Caco-2 (cell line): ENCODE data around the gene TBXA2R. TPM values are rescaled to one million over a fixed set of nuclear protein-coding genes. Genes with fewer than 3 reads are reported as not detected.

ENCODE experiments used
- BruUV-seq: library from RNA; stranded (reverse); fragments of 400-500 nt; replicated peaks from 2 replicates; lab custom pipeline; 2021; lab: Mats Ljungman, UMichigan
- CTCF ChIA-PET: fragments of 300-600 bp; sonication (Branson Sonifier 250); formaldehyde crosslinking; loops from one replicate; lab custom pipeline; 2022; ENCODE audit warnings: antibody characterized with exemption; lab: Charles Lee
- POLR2A ChIA-PET: fragments of 300-600 bp; sonication (Branson Sonifier 250); formaldehyde crosslinking; loops from one replicate; lab custom pipeline; 2022; ENCODE audit warnings: antibody characterized with exemption; lab: Charles Lee
- DNase-seq, 2 experiments: peaks; one replicate each; pipeline versions ENCODE4 v3.0.0 to v3.0.0-alpha.2; 2020 to 2022
- H3K27me3 ChIP-seq: replicated peaks from 2 replicates; pipeline ENCODE4 v1.6.0; 2011; ENCODE audit warnings: low read length; ENCODE audit not compliant: control insufficient read depth, insufficient read depth
- H3K36me3 ChIP-seq: 2 replicates; pipeline ENCODE4 v1.5.1; 2011; ENCODE audit warnings: low read length; ENCODE audit not compliant: control insufficient read depth, insufficient read depth
- H3K4me1 ChIP-seq: fragments of 250-450 bp; sonication (Bioruptor Pico); 2 replicates; pipeline ENCODE4 v1.5.1; 2020; ENCODE audit warnings: mild to moderate bottlenecking
- H3K4me3 ChIP-seq: 2 replicates; pipeline ENCODE4 v1.5.1; 2011; ENCODE audit warnings: low read depth, mild to moderate bottlenecking, control low read depth, low read length
- H3K9me3 ChIP-seq: fragments of 250-450 bp; sonication (Bioruptor Pico); 2 replicates; pipeline ENCODE4 v1.5.1; 2020; ENCODE audit warnings: mild to moderate bottlenecking, moderate library complexity
- H3K27ac Mint-ChIP-seq: one replicate; pipeline ENCODE4 v1.8.0; 2022; ENCODE audit warnings: mixed read lengths; ENCODE audit not compliant: unreplicated experiment
- H3K27me3 Mint-ChIP-seq: one replicate; pipeline ENCODE4 v1.8.0; 2022; ENCODE audit warnings: mixed read lengths; ENCODE audit not compliant: insufficient read depth, unreplicated experiment
- H3K36me3 Mint-ChIP-seq: one replicate; pipeline ENCODE4 v1.8.0; 2022; ENCODE audit warnings: mild to moderate bottlenecking, mixed read lengths; ENCODE audit not compliant: insufficient read depth, unreplicated experiment
- H3K4me1 Mint-ChIP-seq: one replicate; pipeline ENCODE4 v1.8.0; 2022; ENCODE audit warnings: low read depth, mixed read lengths; ENCODE audit not compliant: unreplicated experiment
- H3K4me3 Mint-ChIP-seq: one replicate; pipeline ENCODE4 v1.8.0; 2022; ENCODE audit warnings: mild to moderate bottlenecking, moderate library complexity, mixed read lengths; ENCODE audit not compliant: unreplicated experiment
- H3K9me3 Mint-ChIP-seq: one replicate; pipeline ENCODE4 v1.8.0; 2022; ENCODE audit warnings: mixed read lengths; ENCODE audit not compliant: unreplicated experiment
- CTCF ChIP-seq, 2 experiments: fragments of 200-600 bp in 1 of 2; IDR thresholded peaks; 1 replicate in 1 of 2; 2 replicates in 1 of 2; pipeline versions ENCODE4 v1.5.1 to v1.8.0; 2011 to 2022; ENCODE audit warnings: antibody characterized with exemption in 1 of 2, control low read depth in 1 of 2, inconsistent platforms in 1 of 2, low read depth in 1 of 2, low read length in 1 of 2, mild to moderate bottlenecking in 1 of 2, moderate library complexity in 1 of 2; ENCODE audit not compliant: insufficient read depth in 1 of 2, severe bottlenecking in 1 of 2, unreplicated experiment in 1 of 2
- intact Hi-C: fragments of 100-400 bp; cut with micrococcal nuclease; formaldehyde crosslinking; loops from one replicate; pipeline ENCODE4 v1.10.0; 2022; ENCODE audit not compliant: unreplicated experiment
- total RNA-seq: library from RNA; stranded (reverse); gene quantifications from 2 replicates; pipeline ENCODE4 v1.2.3, GENCODE V29; 2022

The TBXA2R gene
- total RNA-seq, 1 experiment from 2014 or later, result 0.11 TPM

GRCh38 chr19:3653865-3654513 is 47.3 kb upstream of the TBXA2R start:
- peak in 1 of 2 experiments; percentile 18 for DNase-seq
- Mint-ChIP-seq H3K27me3 (no peaks in the 10 kb centered on the region), H3K27ac (no peak overlapping the region), H3K36me3 (peaks cover 18% of the 10 kb centered on the region), H3K9me3 (no peaks in the 10 kb centered on the region), H3K4me3 (no peak overlapping the region), H3K4me1 (no peaks in the 10 kb centered on the region)
- no peaks in the 10 kb centered on the region for H3K9me3 ChIP-seq
- no peak for TF ChIP-seq CTCF (IDR thresholded peaks at IDR 0.05; ENCODE audit: insufficient read depth in 1 of 2, low read depth in 1 of 2, low read length in 1 of 2, severe bottlenecking in 1 of 2, unreplicated experiment in 1 of 2)
- H3K36me3 ChIP-seq, result no peaks in the 10 kb centered on the region
- BruUV-seq, result no TSS peak
- no peak overlapping the region for H3K4me3 ChIP-seq
- intact Hi-C loops, result no loop called here
- no peaks in the 10 kb centered on the region for H3K27me3 ChIP-seq
- POLR2A ChIA-PET, result no interaction called here
- CTCF ChIA-PET, result interaction anchor here (0.5 kb wide), 1 partner anchor 200 kb away, joined by 3 read pairs; no protein-coding TSS in a partner anchor
- no peaks in the 10 kb centered on the region for H3K4me1 ChIP-seq

DNA sequence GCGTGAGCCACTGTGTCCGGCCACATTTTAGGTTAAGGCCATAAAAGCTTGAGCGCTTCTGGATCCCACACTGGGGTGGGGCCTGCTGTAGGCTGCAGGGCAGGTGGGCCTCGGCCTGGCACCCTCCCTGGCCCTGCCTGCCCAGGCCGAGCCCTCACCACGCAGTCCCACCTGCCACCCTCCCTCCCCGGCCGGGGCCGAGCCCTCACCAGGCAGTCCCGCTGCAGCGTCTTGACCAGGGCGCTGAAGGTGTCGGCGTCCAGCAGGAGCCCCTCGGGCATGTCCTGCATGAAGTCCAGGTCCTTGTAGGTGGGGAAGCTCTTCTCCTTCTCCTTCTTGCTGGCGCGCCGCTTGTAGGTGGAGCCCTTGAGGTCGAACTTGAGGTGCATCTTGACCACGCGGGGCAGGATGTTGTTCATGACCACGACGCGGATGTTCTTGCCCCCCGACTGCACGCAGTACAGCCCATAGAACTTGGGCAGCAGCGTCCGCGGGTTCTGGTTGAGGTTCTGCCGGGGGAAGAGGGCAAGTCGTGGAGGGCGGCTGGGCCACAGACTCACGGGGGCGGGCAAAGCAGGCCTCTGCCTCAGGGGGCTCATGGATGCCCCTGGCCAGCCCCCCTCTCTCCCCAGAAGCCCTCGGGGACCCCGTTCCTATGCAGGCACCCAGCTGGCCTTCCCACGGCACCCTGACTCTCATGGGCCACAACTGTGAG is 46.6 kb upstream of the TBXA2R start:
- DNase-seq, result no peak
- CTCF ChIA-PET, result interaction anchor here (0.5 kb wide), 1 partner anchor 200 kb away, joined by 3 read pairs; no protein-coding TSS in a partner anchor
- no peak overlapping the region for H3K27ac Mint-ChIP-seq
- POLR2A ChIA-PET, result no interaction called here
- intact Hi-C loops, result no loop called here
- no peak for TF ChIP-seq CTCF (IDR thresholded peaks at IDR 0.05; ENCODE audit: insufficient read depth in 1 of 2, low read depth in 1 of 2, low read length in 1 of 2, severe bottlenecking in 1 of 2, unreplicated experiment in 1 of 2)
- H3K4me3 Mint-ChIP-seq, result no peak overlapping the region
- no peaks in the 10 kb centered on the region for H3K9me3 Mint-ChIP-seq
- H3K27me3 Mint-ChIP-seq, result no peaks in the 10 kb centered on the region
- Histone ChIP-seq H3K4me3 (no peak overlapping the region), H3K27me3 (no peaks in the 10 kb centered on the region), H3K4me1 (no peaks in the 10 kb centered on the region), H3K36me3 (no peaks in the 10 kb centered on the region), H3K9me3 (no peaks in the 10 kb centered on the region)
- H3K4me1 Mint-ChIP-seq, result no peaks in the 10 kb centered on the region
- H3K36me3 Mint-ChIP-seq, result peaks cover 18% of the 10 kb centered on the region
- no TSS peak for BruUV-seq

DNA sequence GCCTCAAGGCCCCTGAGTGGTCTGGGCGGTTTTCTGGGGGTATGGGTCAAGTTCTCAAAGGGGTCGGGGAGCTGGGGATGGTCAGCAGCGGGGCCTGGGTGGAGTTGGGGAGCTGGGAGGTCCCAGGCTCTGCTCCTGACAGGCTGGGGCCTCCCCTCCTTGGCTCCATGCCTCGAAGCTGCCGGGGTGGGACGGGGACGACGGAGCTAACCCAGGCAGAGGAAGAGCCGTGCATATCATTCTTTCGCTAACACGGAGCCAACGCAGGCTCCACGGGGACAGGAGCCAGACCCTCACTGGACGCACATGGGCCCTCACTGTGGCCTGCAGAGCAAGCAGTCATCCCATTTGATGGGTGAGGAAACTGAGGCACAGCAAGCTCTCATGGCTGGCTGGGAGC is 45.7 kb upstream of the TBXA2R start:
- POLR2A ChIA-PET, result no interaction called here

More for the DNA sequence above, 45.7 kb upstream of the TBXA2R start:
- Histone ChIP-seq H3K4me1 (no peaks in the 10 kb centered on the region), H3K4me3 (no peak overlapping the region), H3K9me3 (no peaks in the 10 kb centered on the region), H3K27me3 (no peaks in the 10 kb centered on the region), H3K36me3 (no peaks in the 10 kb centered on the region)
- Mint-ChIP-seq H3K27me3 (no peaks in the 10 kb centered on the region), H3K9me3 (no peaks in the 10 kb centered on the region), H3K4me1 (no peaks in the 10 kb centered on the region), H3K27ac (no peak overlapping the region), H3K4me3 (no peak overlapping the region), H3K36me3 (peaks cover 14% of the 10 kb centered on the region)
- TF ChIP-seq CTCF (IDR thresholded peaks at IDR 0.05; ENCODE audit: insufficient read depth in 1 of 2, low read depth in 1 of 2, low read length in 1 of 2, severe bottlenecking in 1 of 2, unreplicated experiment in 1 of 2), result no peak
- intact Hi-C loops, result no loop called here
- CTCF ChIA-PET, result no interaction called here
- no peak for DNase-seq
- BruUV-seq, result no TSS peak
